PC-3 (cell line): ENCODE measurements around the gene SHPK. TPM values are rescaled to one million over a fixed set of nuclear protein-coding genes. Genes with fewer than 3 reads are reported as not detected.

ENCODE experiments used
- ATAC-seq: fragments of 200-7000 bp; cut with Tn5 transposase; 2 replicates; pipeline ENCODE4 v1.9.1; 2020; ENCODE audit warnings: mild to moderate bottlenecking, moderate library complexity
- BruUV-seq: library from RNA; stranded (reverse); fragments of 400-500 nt; replicated peaks from 2 replicates; lab custom pipeline; 2021; lab: Mats Ljungman, UMichigan
- CTCF ChIA-PET: fragments of 300-600 bp; sonication (Branson Sonifier 250); formaldehyde crosslinking; loops from one replicate; lab custom pipeline; 2022; ENCODE audit warnings: antibody characterized with exemption; lab: Charles Lee
- POLR2A ChIA-PET: fragments of 300-600 bp; sonication (Branson Sonifier 250); formaldehyde crosslinking; loops from one replicate; lab custom pipeline; 2022; ENCODE audit warnings: antibody characterized with exemption; ENCODE audit not compliant: unreplicated experiment; lab: Charles Lee
- DNase-seq: peaks from one replicate; pipeline ENCODE4 v3.0.0-alpha.2; 2015
- H2AFZ ChIP-seq: fragments of 300-600 bp; sonication (generic); 2 replicates; pipeline ENCODE4 v1.6.0; 2016; ENCODE audit warnings: antibody characterized with exemption, low read length
- H3F3A ChIP-seq: fragments of 300-600 bp; sonication (generic); one replicate; pipeline ENCODE4 v1.6.0; 2017; ENCODE audit warnings: antibody characterized with exemption, low read length, control low read depth, mild to moderate bottlenecking; ENCODE audit not compliant: unreplicated experiment
- H3K27ac ChIP-seq: fragments of 300-600 bp; sonication (generic); 2 replicates; pipeline ENCODE4 v1.5.1; 2016; ENCODE audit warnings: mild to moderate bottlenecking, low read length
- H3K27me3 ChIP-seq: fragments of 300-600 bp; sonication (generic); 2 replicates; pipeline ENCODE4 v1.6.1; 2016; ENCODE audit warnings: low read length, mixed read lengths
- H3K36me3 ChIP-seq: fragments of 300-600 bp; sonication (generic); 2 replicates; pipeline ENCODE4 v1.6.1; 2016; ENCODE audit warnings: low read depth, mixed run types, low read length, mixed read lengths
- H3K4me1 ChIP-seq: fragments of 300-600 bp; sonication (generic); 2 replicates; pipeline ENCODE4 v1.5.1; 2016; ENCODE audit warnings: low read length; ENCODE audit not compliant: insufficient read depth
- H3K4me2 ChIP-seq: fragments of 300-600 bp; sonication (generic); 2 replicates; pipeline ENCODE4 v1.6.0; 2016; ENCODE audit warnings: low read length
- H3K4me3 ChIP-seq: fragments of 300-600 bp; sonication (generic); 2 replicates; pipeline ENCODE4 v1.5.1; 2016; ENCODE audit warnings: mild to moderate bottlenecking, low read length, mixed read lengths
- H3K79me2 ChIP-seq: fragments of 300-600 bp; sonication (generic); 2 replicates; pipeline ENCODE4 v1.6.1; 2017; ENCODE audit warnings: low read length, mixed read lengths
- H3K9ac ChIP-seq: fragments of 300-600 bp; sonication (generic); 2 replicates; pipeline ENCODE4 v1.6.0; 2016; ENCODE audit warnings: mild to moderate bottlenecking, low read length
- H3K9me2 ChIP-seq: fragments of 300-600 bp; sonication (generic); replicated peaks from 2 replicates; pipeline ENCODE4 v1.6.1; 2016; ENCODE audit warnings: mixed run types, low read length, mixed read lengths
- H3K9me3 ChIP-seq: fragments of 300-600 bp; sonication (generic); 2 replicates; pipeline ENCODE4 v1.6.1; 2016; ENCODE audit warnings: low read length, mixed read lengths
- H4K20me1 ChIP-seq: fragments of 300-600 bp; sonication (generic); 2 replicates; pipeline ENCODE4 v1.6.1; 2016; ENCODE audit warnings: low read length, mixed read lengths
- CTCF ChIP-seq: fragments of 300-600 bp; sonication (generic); conservative IDR thresholded peaks from 2 replicates; pipeline ENCODE4 v1.5.1; 2017; ENCODE audit warnings: antibody characterized with exemption, low read depth, mild to moderate bottlenecking, low read length
- EZH2 ChIP-seq: fragments of 300-600 bp; sonication (generic); IDR thresholded peaks from one replicate; pipeline ENCODE4 v1.6.1; 2017; ENCODE audit warnings: antibody characterized with exemption, mild to moderate bottlenecking, low read length; ENCODE audit not compliant: unreplicated experiment
- EZH2phosphoT487 ChIP-seq: fragments of 300-600 bp; sonication (generic); IDR thresholded peaks from 2 replicates; pipeline ENCODE4 v1.6.1; 2018; ENCODE audit warnings: mild to moderate bottlenecking, antibody characterized with exemption, low read length, borderline replicate concordance
- intact Hi-C: fragments of 100-400 bp; cut with micrococcal nuclease; formaldehyde crosslinking; loops from 2 replicates; pipeline ENCODE4 v1.9.0; 2023
- total RNA-seq: library from RNA; depleted of rRNA; stranded (reverse); fragments of >200 nt; gene quantifications from 2 replicates; pipeline ENCODE4 v1.2.3, GENCODE V29; 2014

SHPK gene
- total RNA-seq, 1 experiment from 2014 or later = 22.4 TPM

DNA sequence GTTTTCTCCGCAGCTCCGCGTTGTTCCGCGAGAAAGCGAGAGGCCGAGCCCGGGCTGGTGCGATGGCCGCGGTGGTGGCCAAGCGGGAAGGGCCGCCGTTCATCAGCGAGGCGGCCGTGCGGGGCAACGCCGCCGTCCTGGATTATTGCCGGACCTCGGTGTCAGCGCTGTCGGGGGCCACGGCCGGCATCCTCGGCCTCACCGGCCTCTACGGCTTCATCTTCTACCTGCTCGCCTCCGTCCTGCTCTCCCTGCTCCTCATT lies 33.0 kb upstream of the SHPK start:
- no peaks in the 10 kb centered on the region for H3K27me3 ChIP-seq
- BruUV-seq = TSS peak; percentile 78
- peaks cover 47% of the 10 kb centered on the region for H3K79me2 ChIP-seq
- peaks cover 11% of the 10 kb centered on the region; the same call in 1 of the 2 replicates for H3K4me1 ChIP-seq
- no peaks in the 10 kb centered on the region for H3K9me2 ChIP-seq
- peak overlapping the region; percentile 48 for H3K27ac ChIP-seq
- no peaks in the 10 kb centered on the region for H3F3A ChIP-seq
- H4K20me1 ChIP-seq = peaks cover 13% of the 10 kb centered on the region; the same call in 1 of the 2 replicates
- H3K4me3 ChIP-seq = peak overlapping the region; percentile 99
- no peaks in the 10 kb centered on the region for H3K9me3 ChIP-seq
- intact Hi-C loops = loop anchor here (2.0 kb wide), 1 partner anchor 32 kb away; the partner anchor contains the start of genes CTNS and SHPK
- ATAC-seq (no peak; the same call in 1 of the 2 replicates), DNase-seq (no peak)
- no peaks in the 10 kb centered on the region for H3K36me3 ChIP-seq
- ChIA-PET POLR2A (no interaction called here), CTCF (no interaction called here)
- peak overlapping the region; percentile 95 for H3K9ac ChIP-seq
- H3K4me2 ChIP-seq = peak overlapping the region; percentile 82
- H2AFZ ChIP-seq = peak overlapping the region; percentile 86
- TF ChIP-seq EZH2phosphoT487 = no peak

- Histone ChIP-seq H3K27ac (peak within 1 kb of the TSS; percentile 83), H3K4me3 (peak within 1 kb of the TSS; percentile 99), H3K27me3 (no peaks in the 10 kb centered on the region), H3K9me2 (no peaks in the 10 kb centered on the region), H3K36me3 (no peaks in the 10 kb centered on the region), H3K79me2 (peaks cover 47% of the 10 kb centered on the region), H3F3A (no peaks in the 10 kb centered on the region), H4K20me1 (peaks cover 13% of the 10 kb centered on the region; the same call in 1 of the 2 replicates), H2AFZ (peak within 1 kb of the TSS; percentile 86), H3K4me1 (peaks cover 11% of the 10 kb centered on the region; the same call in 1 of the 2 replicates), H3K9ac (peak within 1 kb of the TSS; percentile 95), H3K4me2 (peak within 1 kb of the TSS; percentile 99), H3K9me3 (no peaks in the 10 kb centered on the region)
- intact Hi-C loops = loop anchor here (2.0 kb wide), 1 partner anchor 32 kb away; the partner anchor contains the start of genes CTNS and SHPK
- POLR2A ChIA-PET = interaction anchor here (0.7 kb wide), 1 partner anchor 942 kb away, joined by 4 read pairs; no protein-coding TSS in a partner anchor
- CTCF ChIA-PET = no interaction called here
- no TSS peak for BruUV-seq
- ATAC-seq (peak; percentile 89), DNase-seq (peak; percentile 96)
- TF ChIP-seq EZH2phosphoT487 (no peak), CTCF (no peak), EZH2 (no peak)
Measured at GRCh38 chr17:3668279-3669084, 32.4 kb upstream of the SHPK start, which contains the start of the genes EMC6 and TAX1BP3. Gene EMC6, plus strand, starts transcription at chr17:3668812. Its CDS starts 335 bp downstream, at chr17:3669147. Gene TAX1BP3, minus strand, starts transcription at chr17:3668578. Its CDS starts 52 bp downstream, at chr17:3668526.

DNA sequence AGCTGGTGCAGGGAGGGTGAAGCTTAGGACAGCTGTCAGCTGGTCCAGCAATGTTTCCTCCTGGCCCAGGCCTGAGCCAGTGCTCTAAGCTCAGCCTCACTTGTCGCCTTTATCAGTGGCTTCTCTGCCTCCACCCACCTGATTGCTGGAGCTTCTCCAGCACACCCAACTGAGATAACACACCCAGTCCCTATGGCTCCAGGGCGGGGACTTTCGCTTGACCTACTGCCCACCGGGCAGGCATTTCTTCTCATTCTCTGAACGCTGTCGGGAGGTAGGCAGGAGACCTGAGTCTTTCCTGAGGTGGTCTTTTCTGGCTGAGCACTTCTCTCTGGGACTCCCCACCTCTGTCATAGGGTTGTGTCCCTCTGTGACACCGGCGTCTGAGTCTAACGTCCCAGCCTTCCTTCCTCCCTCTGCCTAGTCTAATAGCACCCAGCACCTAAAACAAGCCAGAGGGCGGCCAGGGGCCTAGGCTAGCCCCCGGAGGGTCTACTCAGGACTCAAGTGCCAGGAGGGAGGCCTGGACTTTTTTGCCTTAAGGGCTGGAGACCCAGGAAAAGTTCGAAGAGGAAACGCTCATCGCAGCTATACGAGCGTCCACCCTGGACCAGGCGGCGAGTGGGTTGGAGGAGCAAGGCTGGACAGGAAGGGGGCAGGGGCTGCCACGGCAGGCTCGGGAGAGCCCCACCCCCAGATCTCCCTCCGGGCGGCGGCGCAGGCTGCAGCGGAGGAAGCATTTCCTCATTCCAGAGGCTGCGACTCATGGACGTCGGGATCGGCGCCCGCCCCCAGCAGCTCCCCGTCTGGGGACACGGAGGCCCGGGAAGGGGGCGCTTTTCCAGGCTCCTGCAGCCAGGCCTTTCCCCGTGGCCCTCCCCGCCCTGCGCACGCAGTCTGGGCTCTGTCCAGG lies 31.6 kb upstream of the SHPK start:
- Histone ChIP-seq H3K79me2 (peaks cover 47% of the 10 kb centered on the region), H3K4me3 (peak overlapping the region; percentile 99), H3K27me3 (no peaks in the 10 kb centered on the region), H3K9me3 (no peaks in the 10 kb centered on the region), H3K4me2 (peak overlapping the region; percentile 99), H3K27ac (peak overlapping the region; percentile 83), H3K9ac (peak overlapping the region; percentile 95), H3F3A (no peaks in the 10 kb centered on the region), H3K9me2 (no peaks in the 10 kb centered on the region), H2AFZ (peak overlapping the region; percentile 46), H3K36me3 (no peaks in the 10 kb centered on the region), H4K20me1 (peaks cover 13% of the 10 kb centered on the region; the same call in 1 of the 2 replicates), H3K4me1 (peaks cover 11% of the 10 kb centered on the region; the same call in 1 of the 2 replicates)
- DNase-seq (peak; percentile 82), ATAC-seq (peak; percentile 71)
- BruUV-seq = TSS peak; percentile 45
- intact Hi-C loops = loop anchor here (2.0 kb wide), 1 partner anchor 31 kb away; the partner anchor contains the start of genes CTNS and SHPK
- ChIA-PET CTCF (interaction anchor here (1.0 kb wide), 1 partner anchor 32 kb away, joined by 3 read pairs; the partner anchor contains the start of gene SHPK), POLR2A (interaction anchor here (0.5 to 0.7 kb wide), 2 partner anchors 8 to 943 kb away, joined by 3 to 4 read pairs; no protein-coding TSS in a partner anchor)
- peak; percentile 16; the same call in 1 of the 2 replicates for TF ChIP-seq CTCF
- TF ChIP-seq EZH2phosphoT487 = no peak
